Measurements from ENCODE around the gene FEN1.

- TF ChIP-seq CTCF (IDR thresholded peaks at IDR 0.05) (no peak), POLR2AphosphoS5 (IDR thresholded peaks at IDR 0.05; ENCODE audit: insufficient read depth in 1 of 2, low read depth in 1 of 2) (no peak)
Observed at GRCh38 chr11:61783717-61784505, 8.8 kb upstream of the FEN1 start.

Data from vagina (tissue), 2 donors.